OCI-LY7 (cell line): ENCODE results near the gene EPHB4.

Source experiments
- CTCF ChIP-seq: fragments of 200-600 bp; sonication (generic); conservative IDR thresholded peaks from 2 replicates; pipeline ENCODE4 v1.5.1; 2014; ENCODE audit warnings: mild to moderate bottlenecking, antibody characterized with exemption, low read length, moderate library complexity, mixed read lengths
- EZH2phosphoT487 ChIP-seq: fragments of 200-600 bp; sonication (generic); IDR thresholded peaks from 2 replicates; pipeline ENCODE4 v1.6.1; 2018; ENCODE audit warnings: low read depth, borderline replicate concordance, mild to moderate bottlenecking, mixed run types, antibody characterized with exemption, low read length, moderate library complexity, mixed read lengths

DNA sequence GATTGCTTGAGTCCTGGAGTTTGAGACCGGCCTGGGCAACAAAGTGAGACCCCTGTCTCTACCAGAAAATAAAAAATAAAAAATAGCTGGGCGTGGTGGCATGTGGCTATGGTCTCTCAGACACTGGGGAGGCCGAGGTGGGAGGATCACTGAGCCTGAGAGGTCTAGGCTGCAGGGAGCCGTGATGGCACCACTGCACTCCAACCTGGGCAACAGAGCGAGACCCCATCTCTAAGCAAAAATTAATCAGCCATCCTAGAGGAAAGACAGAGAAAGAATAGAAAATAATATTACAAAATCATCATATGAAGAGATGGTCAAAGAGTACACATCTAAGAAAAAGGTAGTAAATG, 4.9 kb upstream of the EPHB4 start:
- no peak for TF ChIP-seq CTCF
- no peak for TF ChIP-seq EZH2phosphoT487
